Measurements from ENCODE around the gene TMC7. TPM values are rescaled to one million over a fixed set of nuclear protein-coding genes. Genes with fewer than 3 reads are reported as not detected.

TMC7 gene
- total RNA-seq, 1 experiment from 2014 or later, result 5.2 TPM

GRCh38 chr16:19095654-19096053 lies 111.9 kb downstream of the TMC7 start (continued):
- TF ChIP-seq SIN3A (IDR thresholded peaks at IDR 0.05; ENCODE audit: low read depth) (no peak), SRF (IDR thresholded peaks at IDR 0.05; ENCODE audit: low read depth) (no peak), YY1 (IDR thresholded peaks at IDR 0.05; ENCODE audit: extremely low read depth, insufficient replicate concordance, low read depth, low read length) (no peak)

- ChIA-PET POLR2A (interaction anchor here (1.7 kb wide), 1 partner anchor 12 kb away, joined by 4 read pairs; no protein-coding TSS in a partner anchor), CTCF (interaction anchor here (1.5 kb wide), 1 partner anchor 404 kb away, joined by 3 read pairs; no protein-coding TSS in a partner anchor), RAD21 (ENCODE audit: low non-redundant PET in 1 of 2, low total read pairs in 2 of 2, uncharacterized antibody in 2 of 2, unreplicated experiment in 2 of 2) (no interaction called here)
- H3K4me2 ChIP-seq (ENCODE audit: low read length), result no peak overlapping the region
- ATAC-seq (no peak), DNase-seq (ENCODE audit: low read depth, low spot score) (no peak)
- no peak overlapping the region for H3K9ac ChIP-seq (ENCODE audit: low read length)
- BruUV-seq (replicated peaks), result no TSS peak
- H3K79me2 ChIP-seq (ENCODE audit: insufficient read depth, low read length), result no peaks in the 10 kb centered on the region
- no peak overlapping the region for H3K27ac ChIP-seq (ENCODE audit: low read depth, low read length)
- peaks cover 0 to 10% of the 10 kb centered on the region in 2 experiments; a peak in 3 of 4 replicates for H3K9me3 ChIP-seq (ENCODE audit: control insufficient read depth in 1 of 2, insufficient read depth in 1 of 2, low read depth in 1 of 2, low read length in 2 of 2)
- TF ChIP-seq ELF1 (IDR thresholded peaks at IDR 0.05; ENCODE audit: borderline replicate concordance, low read depth) (no peak), REST (IDR thresholded peaks at IDR 0.05; ENCODE audit: low read depth) (no peak), CBX3 (IDR thresholded peaks at IDR 0.05; ENCODE audit: low read depth) (peak; percentile 36; the same call in 1 of the 2 replicates)
- H3K36me3 ChIP-seq (ENCODE audit: control insufficient read depth in 1 of 2, insufficient read depth in 2 of 2, low read length in 2 of 2), result 0 out of 4 replicates have a peak, but pooled peaks cover 0 to 3% of the 10 kb centered on the region in 2 experiments
- no peak overlapping the region for H2AFZ ChIP-seq (ENCODE audit: low read depth, low read length, poor library complexity, severe bottlenecking)
- H3K4me3 ChIP-seq (replicated peaks in 1 of 2; ENCODE audit: low read depth in 1 of 2, low read length in 2 of 2), result no peak overlapping the region
- H3K27me3 ChIP-seq (ENCODE audit: insufficient read depth, low read length), result no peaks in the 10 kb centered on the region
- no peaks in the 10 kb centered on the region for H3K9me2 ChIP-seq (ENCODE audit: insufficient read depth)
- H4K20me1 ChIP-seq (ENCODE audit: insufficient read depth), result no peaks in the 10 kb centered on the region
- intact Hi-C loops (cut with micrococcal nuclease), result no loop called here
- peaks cover 21 to 48% of the 10 kb centered on the region in 2 experiments for H3K4me1 ChIP-seq (ENCODE audit: control insufficient read depth in 1 of 2, insufficient read depth in 2 of 2, low read length in 2 of 2)
Observed at GRCh38 chr16:19098173-19098572, 114.4 kb downstream of the TMC7 start.
